IPS DF 4.7 (cell line): Measurements from ENCODE around the gene PCYT1A.
"Not testable (repeated sequence)": the region's sequence is repeated elsewhere in the genome, so short reads cannot be mapped to it uniquely, and the experiment has no call there.

Experiments
- DNase-seq: peaks from one replicate; pipeline ENCODE4 v3.0.0-alpha.2; 2013; ENCODE audit warnings: low spot score; ENCODE audit errors: extremely low read depth

Gene PCYT1A

GRCh38 chr3:196287090-196287439 is 461 bp downstream of the PCYT1A start:
- DNase-seq, result no peak

- DNase-seq, result no peak
These were observed 3.1 kb downstream of the PCYT1A start for GRCh38 chr3:196284396-196284795.

DNA sequence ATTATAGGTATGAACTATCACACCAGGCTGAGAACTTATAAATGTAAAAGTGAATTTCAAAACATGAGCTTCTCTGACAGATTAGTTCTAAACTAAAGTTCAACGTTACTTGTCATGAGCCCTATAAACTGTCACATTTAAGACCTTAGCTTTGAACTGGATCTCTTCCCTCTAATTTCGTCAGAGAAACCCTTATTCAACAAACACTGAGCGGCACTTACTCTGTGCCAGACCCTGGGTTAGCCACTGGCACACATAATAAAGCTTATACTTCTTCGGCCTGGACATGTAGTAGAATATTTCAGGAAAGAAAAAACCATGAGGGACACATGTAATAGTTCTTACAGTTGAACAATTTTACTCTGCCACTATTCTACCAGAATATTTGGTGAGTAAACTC is 5.6 kb downstream of the PCYT1A start:
- no peak for DNase-seq

- no peak for DNase-seq
These were observed 6.7 kb downstream of the PCYT1A start for GRCh38 chr3:196280689-196281440.

GRCh38 chr3:196275126-196275525 is 12.4 kb downstream of the PCYT1A start:
- DNase-seq, result no peak

- no peak for DNase-seq
These were observed 12.9 kb downstream of the PCYT1A start for GRCh38 chr3:196274585-196274984.

- DNase-seq, result no peak
These were observed 13.9 kb downstream of the PCYT1A start for GRCh38 chr3:196273655-196274054.

- no peak for DNase-seq
These were observed 14.7 kb downstream of the PCYT1A start for GRCh38 chr3:196272826-196273225.

GRCh38 chr3:196270499-196270898 is 17.0 kb downstream of the PCYT1A start:
- no peak for DNase-seq

- no peak for DNase-seq
These were observed 19.0 kb downstream of the PCYT1A start for GRCh38 chr3:196268284-196269163.

GRCh38 chr3:196263819-196264218 is 23.7 kb downstream of the PCYT1A start:
- no peak for DNase-seq

- no peak for DNase-seq
These were observed 26.7 kb downstream of the PCYT1A start for GRCh38 chr3:196260784-196261183.

DNA sequence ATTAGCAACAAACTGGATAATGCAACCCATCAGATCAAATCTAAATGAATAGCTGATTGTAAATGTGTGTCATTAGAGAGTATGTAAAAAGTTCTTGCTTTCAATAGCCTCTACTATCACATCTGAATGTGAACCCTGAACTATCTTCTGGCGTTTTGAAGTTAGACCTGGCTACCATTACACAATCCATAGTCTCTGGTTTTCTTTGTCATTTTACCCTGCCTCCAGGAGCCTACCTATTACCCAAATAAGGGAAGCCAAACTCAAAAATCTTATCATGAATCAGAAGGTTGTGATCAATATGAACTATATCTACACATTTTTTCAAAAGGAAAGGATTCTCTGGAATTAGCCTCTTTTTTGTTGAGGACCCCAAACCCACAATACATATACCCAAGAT is 31.8 kb downstream of the PCYT1A start:
- DNase-seq, result no peak

DNA sequence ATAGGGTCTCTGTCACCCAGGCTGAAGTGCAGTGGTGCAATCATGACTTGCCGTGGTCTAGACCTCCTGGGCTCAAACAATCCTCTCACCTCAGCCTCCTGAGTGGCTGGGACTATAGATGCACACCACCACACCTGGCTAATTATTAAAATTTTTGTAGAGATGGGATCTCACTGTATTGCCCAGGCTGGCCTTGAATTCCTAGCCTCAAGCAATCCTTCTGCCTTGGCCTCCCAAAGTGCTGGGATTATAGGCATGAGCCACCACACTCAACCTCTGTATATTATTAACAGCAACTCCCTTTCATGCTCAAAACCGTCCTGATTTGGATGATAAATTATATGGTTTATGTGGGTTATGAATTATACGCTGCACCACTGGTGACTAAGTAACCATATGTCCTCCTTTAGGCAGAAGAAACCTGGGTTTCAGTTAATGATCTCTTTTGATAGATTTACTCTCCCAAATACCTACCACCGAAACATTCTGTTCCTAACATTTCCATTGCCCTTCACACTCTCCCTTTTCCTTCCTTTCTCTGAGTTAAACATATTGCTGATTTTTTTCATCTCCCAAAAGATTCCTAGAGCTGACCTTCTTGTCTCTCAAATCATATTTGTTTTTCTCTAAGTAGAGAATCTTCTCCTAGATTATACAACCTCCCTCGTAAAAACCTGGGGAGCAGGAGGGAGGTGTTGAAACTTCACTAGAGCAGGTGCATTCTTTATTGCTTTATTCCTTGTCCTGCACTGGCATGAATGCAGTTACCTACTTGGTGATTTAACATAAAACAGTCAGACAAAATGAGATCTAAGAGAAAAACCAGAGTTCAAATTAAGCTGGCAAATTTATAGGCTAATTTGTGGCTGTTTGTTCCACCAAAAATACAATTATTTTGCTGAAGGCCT is 32.9 kb downstream of the PCYT1A start:
- no peak for DNase-seq

DNA sequence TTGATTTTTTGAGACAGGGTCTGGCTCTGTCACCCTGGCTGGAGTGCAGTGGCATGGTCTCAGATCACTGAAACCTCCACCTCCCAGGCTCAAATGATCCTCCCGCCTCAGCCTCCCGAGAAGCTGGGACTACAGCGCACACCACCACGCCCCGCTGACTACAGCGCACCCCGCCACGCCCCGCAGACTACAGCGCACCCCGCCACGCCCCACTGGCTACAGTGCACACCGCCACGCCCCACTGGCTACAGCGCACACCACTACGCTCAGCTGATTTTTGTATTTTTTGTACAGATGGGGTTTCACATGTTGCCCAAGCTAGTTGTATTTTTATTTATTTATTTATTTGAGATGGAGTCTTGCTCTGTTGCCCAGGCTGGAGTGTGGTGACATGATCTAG is 35.6 kb downstream of the PCYT1A start:
- DNase-seq, result no peak

GRCh38 chr3:196246612-196247308 is 40.8 kb downstream of the PCYT1A start:
- no peak for DNase-seq

GRCh38 chr3:196244166-196244565 is 43.4 kb downstream of the PCYT1A start:
- DNase-seq, result not testable (repeated sequence)

DNA sequence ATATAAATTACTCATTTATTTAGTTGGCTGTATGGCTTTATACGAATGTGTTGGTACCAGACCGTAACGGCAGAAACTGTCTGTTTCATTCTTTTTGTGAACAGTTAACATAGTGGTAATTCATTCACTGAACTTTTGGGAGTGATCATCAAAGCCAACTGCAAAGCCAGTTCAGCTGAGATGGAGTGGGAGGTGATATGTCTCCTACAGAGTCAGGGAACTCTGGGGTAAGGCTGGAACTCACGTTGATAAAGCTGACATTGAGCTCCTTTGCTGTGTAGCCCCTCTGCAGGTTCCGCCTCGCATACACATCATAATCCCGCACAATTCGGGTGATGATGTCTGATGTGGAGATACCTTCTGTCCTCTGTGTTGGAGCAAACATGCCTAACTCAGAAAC is 45.8 kb downstream of the PCYT1A start:
- no peak for DNase-seq

DNA sequence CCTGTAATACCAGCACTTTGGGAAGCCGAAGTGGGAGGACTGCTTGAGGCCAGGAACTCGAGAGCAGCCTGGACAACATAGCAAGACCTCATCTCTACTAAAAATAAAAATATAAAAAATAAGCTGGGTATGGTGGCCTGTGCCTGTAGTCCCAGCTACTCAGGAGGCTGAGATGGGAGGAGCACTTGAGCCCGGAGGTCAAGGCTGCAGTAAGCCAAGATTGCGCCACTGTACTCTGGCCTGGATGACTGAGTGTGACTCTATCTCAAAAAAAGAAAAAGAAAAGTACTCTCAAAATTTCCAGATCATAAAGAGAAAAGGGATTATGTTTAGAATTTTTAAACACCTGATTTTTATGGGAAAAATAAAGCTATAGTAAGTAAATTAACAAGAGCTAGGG is 47.1 kb downstream of the PCYT1A start:
- no peak for DNase-seq

- no peak for DNase-seq
These were observed 48.6 kb downstream of the PCYT1A start for GRCh38 chr3:196238612-196239560.
